ENCODE data around the gene CES2. TPM values are rescaled to one million over a fixed set of nuclear protein-coding genes. Genes with fewer than 3 reads are reported as not detected.

The CES2 gene
- total RNA-seq, 1 donor from 2014 or later: 35.8 TPM

DNA sequence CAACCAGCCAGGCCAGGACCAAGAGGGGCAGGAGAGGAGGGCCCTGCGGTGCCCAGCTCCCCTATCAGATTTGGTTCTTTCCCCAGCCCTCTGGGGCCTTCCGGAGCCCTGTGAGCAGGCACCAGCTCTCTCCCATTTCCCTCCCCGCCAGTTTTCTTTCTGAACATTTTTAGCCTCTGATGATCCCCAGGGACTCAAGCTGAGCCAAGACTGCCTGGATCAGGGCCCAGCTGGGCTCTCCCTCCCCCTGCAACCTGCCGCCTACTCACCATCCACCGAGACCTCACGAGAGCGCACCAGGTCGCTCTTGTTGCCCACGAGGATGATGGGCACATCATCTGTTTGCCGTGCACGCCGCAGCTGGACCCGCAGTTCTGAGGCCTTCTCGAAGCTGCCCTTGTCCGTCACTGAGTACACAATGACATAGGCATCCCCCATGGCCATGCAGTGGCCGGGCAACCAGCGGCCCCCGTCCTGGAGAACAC is 12.0 kb upstream of the CES2 start:
- DNase-seq: no peak
- TF ChIP-seq, protein P1, sequence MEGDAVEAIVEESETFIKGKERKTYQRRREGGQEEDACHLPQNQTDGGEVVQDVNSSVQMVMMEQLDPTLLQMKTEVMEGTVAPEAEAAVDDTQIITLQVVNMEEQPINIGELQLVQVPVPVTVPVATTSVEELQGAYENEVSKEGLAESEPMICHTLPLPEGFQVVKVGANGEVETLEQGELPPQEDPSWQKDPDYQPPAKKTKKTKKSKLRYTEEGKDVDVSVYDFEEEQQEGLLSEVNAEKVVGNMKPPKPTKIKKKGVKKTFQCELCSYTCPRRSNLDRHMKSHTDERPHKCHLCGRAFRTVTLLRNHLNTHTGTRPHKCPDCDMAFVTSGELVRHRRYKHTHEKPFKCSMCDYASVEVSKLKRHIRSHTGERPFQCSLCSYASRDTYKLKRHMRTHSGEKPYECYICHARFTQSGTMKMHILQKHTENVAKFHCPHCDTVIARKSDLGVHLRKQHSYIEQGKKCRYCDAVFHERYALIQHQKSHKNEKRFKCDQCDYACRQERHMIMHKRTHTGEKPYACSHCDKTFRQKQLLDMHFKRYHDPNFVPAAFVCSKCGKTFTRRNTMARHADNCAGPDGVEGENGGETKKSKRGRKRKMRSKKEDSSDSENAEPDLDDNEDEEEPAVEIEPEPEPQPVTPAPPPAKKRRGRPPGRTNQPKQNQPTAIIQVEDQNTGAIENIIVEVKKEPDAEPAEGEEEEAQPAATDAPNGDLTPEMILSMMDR (IDR thresholded peaks at IDR 0.05): no peak
- peak overlapping the region; percentile 18 for H3K27ac ChIP-seq
- H3K9me3 ChIP-seq: no peaks in the 10 kb centered on the region
- no peak for ATAC-seq
- intact Hi-C loops (cut with DNase I): no loop called here
- peak overlapping the region; percentile 55 for H3K4me3 ChIP-seq
- peaks cover 5% of the 10 kb centered on the region for H3K27me3 ChIP-seq
- no peaks in the 10 kb centered on the region for H3K36me3 ChIP-seq
- H3K4me1 ChIP-seq: peaks cover 30% of the 10 kb centered on the region

DNA sequence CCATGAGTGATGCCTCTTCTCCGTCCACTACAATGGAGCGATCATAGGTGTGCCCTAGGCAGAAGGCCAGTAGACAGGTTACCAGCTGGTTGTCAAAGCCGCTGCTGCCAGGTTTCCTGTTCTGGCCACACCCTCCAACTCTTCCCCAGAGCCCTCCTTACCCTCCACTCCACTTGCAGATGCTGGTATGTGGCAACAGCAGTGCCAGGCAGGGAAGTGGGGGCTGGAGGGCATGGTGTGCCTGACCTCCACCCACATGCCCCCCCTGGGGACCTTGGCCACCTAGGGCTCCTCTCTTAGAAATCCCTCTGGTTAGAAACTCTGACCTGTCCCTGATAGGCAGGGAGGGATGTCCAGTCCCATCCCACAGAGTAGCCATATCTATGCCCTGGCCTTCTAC is 11.4 kb upstream of the CES2 start:
- Histone ChIP-seq H3K27me3 (peaks cover 5% of the 10 kb centered on the region), H3K9me3 (no peaks in the 10 kb centered on the region), H3K4me1 (peaks cover 35% of the 10 kb centered on the region), H3K4me3 (peak overlapping the region; percentile 55), H3K27ac (peak overlapping the region; percentile 18), H3K36me3 (no peaks in the 10 kb centered on the region)
- DNase-seq (no peak), ATAC-seq (peak; percentile 2)
- intact Hi-C loops (cut with DNase I): no loop called here
- TF ChIP-seq, protein P1 (IDR thresholded peaks at IDR 0.05): no peak

DNA sequence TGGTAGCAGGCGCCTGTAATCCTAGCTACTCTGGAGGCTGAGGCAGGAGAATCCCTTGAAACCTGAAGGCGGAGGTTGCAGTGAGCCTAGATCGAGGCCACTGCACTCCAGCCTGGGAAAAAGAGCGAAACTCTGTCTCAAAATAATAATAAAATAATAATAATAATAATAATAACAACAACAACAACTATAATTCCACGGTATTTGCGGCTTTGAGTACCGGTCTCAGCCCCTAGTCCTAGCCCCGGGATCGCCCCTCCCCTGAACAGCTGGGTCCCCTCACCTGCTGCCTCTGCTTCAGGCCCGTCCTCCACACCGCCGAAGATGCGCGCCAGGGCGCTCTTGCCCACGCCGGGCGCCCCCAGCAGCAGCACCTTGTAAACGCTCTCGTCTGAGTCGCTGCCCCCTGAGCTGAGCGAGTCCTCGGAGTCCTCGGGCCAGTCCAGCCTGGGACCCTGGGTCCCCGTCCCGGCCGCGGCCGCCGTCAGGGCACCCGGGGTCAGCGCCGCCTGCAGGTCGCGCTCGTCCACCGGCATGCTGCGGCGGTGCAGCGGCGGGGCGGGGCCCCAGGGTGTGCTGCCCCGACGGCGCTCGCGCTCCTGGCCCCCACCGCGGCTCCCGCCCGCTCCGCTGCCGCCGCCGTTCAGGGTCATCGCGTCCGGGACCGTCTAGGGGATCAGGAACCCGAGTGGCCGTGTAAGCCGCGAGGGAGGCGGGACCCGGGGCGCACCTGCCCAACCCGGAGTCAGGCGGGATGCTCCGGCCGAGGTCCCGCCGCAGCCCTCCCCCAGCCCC is 10.6 kb upstream of the CES2 start:
- H3K27ac ChIP-seq: peak overlapping the region; percentile 60
- peaks cover 5% of the 10 kb centered on the region for H3K27me3 ChIP-seq
- peaks cover 35% of the 10 kb centered on the region for H3K4me1 ChIP-seq
- no peaks in the 10 kb centered on the region for H3K36me3 ChIP-seq
- peak overlapping the region; percentile 55 for H3K4me3 ChIP-seq
- DNase-seq (peak; percentile 77), ATAC-seq (peak; percentile 72)
- intact Hi-C loops (cut with DNase I): no loop called here
- TF ChIP-seq, protein P1 (IDR thresholded peaks at IDR 0.05): peak; percentile 28
- no peaks in the 10 kb centered on the region for H3K9me3 ChIP-seq

DNA sequence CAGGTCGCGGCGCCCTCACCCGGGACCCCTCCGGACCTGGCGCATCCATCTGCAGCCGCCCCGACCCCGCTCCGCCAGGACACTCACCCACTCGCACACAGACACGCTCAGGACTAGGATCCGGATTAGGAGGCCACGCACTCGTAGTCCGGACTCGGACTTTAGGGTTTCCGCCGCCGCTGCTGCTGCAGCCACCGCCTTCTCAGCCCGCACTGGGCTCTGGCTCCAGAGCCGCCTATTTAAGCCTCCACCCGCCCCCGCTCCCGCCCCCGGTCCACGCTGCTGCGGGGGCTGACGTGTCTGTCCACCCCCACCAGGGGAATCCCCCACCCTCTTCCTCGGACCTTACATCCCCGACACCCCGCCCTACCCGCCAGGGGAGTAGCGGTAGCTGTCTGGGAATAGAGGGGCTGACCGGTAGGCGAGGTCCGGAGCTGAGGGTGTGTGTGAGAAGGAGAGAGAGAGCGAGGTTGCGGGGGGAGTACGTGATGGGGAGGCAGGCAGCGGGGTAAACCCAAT is 9.9 kb upstream of the CES2 start, which contains the start of gene RRAD:
TSS of gene RRAD (minus strand) at position 214 of the 519 bp plus-strand sequence. CDS start 356 bp downstream, outside the sequence.
- peak within 1 kb of the TSS; percentile 79 for H3K27ac ChIP-seq
- TF ChIP-seq, protein P1 (IDR thresholded peaks at IDR 0.05): no peak
- no peaks in the 10 kb centered on the region for H3K9me3 ChIP-seq
- no peak for DNase-seq
- peak; percentile 29 for ATAC-seq
- H3K4me1 ChIP-seq: peaks cover 35% of the 10 kb centered on the region
- peak within 1 kb of the TSS; percentile 55 for H3K4me3 ChIP-seq
- H3K27me3 ChIP-seq: peaks cover 5% of the 10 kb centered on the region
- no peaks in the 10 kb centered on the region for H3K36me3 ChIP-seq
- intact Hi-C loops (cut with DNase I): no loop called here

DNA sequence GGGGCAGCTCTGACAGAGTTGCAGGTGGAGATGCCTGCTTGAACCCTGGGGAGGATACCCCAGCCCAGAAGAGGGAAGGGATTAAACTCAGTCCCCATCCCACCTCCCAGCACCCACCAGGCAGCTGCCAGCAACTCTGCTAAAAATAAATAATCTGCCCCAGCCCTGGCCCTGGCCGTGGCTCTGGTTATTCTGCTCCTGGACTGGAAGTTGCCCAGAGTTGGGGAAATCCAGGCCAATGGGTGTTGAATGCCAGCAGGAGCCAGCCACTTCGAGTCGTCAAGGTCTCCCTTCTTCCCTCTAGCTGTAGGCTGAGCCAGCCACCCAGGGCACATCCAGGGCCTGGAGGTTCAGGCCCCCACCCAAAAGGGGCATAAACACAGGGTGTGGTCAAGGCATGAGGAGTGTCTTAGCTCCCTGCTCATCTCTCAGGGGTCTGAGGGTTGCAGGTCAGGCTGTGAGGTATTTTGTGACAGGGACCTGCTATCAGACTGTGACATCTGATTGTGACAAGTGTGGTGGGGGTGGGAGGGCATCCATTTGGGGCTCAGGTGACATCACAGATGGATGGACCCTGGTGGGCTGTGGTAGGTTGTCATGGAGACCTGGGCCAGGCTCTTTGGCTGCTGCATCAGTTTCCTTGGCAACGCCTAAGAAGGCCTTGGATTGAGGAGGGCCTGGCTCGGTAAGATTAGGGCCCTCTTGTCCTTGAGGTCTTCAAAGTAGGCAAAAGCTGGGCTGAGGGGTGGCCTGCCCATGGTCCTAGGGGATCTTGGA is 9.0 kb upstream of the CES2 start:
- Histone ChIP-seq H3K4me1 (peaks cover 35% of the 10 kb centered on the region), H3K4me3 (no peak overlapping the region), H3K27me3 (peaks cover 5% of the 10 kb centered on the region), H3K27ac (peak overlapping the region; percentile 79), H3K36me3 (peaks cover 3% of the 10 kb centered on the region), H3K9me3 (no peaks in the 10 kb centered on the region)
- DNase-seq (no peak), ATAC-seq (no peak)
- intact Hi-C loops (cut with DNase I): no loop called here
- TF ChIP-seq, protein P1 (IDR thresholded peaks at IDR 0.05): no peak
